ENCODE data around the gene CBLL2.

GRCh38 chrX:22314692-22315091, 42.0 kb downstream of the CBLL2 start:
- TF ChIP-seq EZH2 (IDR thresholded peaks at IDR 0.05; ENCODE audit: borderline replicate concordance, low read depth, low read length, severe bottlenecking), result no peak
- TF ChIP-seq, protein P1, sequence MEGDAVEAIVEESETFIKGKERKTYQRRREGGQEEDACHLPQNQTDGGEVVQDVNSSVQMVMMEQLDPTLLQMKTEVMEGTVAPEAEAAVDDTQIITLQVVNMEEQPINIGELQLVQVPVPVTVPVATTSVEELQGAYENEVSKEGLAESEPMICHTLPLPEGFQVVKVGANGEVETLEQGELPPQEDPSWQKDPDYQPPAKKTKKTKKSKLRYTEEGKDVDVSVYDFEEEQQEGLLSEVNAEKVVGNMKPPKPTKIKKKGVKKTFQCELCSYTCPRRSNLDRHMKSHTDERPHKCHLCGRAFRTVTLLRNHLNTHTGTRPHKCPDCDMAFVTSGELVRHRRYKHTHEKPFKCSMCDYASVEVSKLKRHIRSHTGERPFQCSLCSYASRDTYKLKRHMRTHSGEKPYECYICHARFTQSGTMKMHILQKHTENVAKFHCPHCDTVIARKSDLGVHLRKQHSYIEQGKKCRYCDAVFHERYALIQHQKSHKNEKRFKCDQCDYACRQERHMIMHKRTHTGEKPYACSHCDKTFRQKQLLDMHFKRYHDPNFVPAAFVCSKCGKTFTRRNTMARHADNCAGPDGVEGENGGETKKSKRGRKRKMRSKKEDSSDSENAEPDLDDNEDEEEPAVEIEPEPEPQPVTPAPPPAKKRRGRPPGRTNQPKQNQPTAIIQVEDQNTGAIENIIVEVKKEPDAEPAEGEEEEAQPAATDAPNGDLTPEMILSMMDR (IDR thresholded peaks at IDR 0.05; ENCODE audit: borderline replicate concordance, extremely low read depth, low read length, poor library complexity, severe bottlenecking), result no peak
